ENCODE measurements around the gene ANKRD34B. TPM values are rescaled to one million over a fixed set of nuclear protein-coding genes. Genes with fewer than 3 reads are reported as not detected.

ANKRD34B gene
- total and polyA plus RNA-seq, 7 donors, result 0.01 to 0.08 TPM; not detected in 5

DNA sequence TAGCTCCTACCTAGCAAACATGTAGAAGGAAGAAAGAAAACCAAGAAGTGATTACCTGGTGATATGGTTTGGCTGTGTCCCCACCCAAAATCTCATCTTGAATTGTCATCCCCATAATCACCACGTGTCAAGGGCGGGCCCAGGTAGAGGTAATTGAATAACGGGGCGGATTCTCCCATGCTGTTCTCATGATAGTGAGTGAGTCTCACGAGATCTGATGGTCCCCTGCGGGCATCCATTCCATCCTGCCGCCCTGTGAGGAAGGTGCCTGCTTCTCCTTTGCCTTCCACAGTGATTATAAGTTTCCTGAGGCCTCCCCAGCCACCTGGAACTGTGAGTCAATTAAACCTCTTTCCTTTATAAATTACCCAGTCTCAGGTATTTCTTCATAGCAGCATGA is 27.4 kb upstream of the ANKRD34B start:
- Histone ChIP-seq H3K27me3 (ENCODE audit: insufficient read depth in 3 of 3, low read length in 2 of 3) (no peaks in the 10 kb centered on the region), H3K27ac (no peak overlapping the region), H3K4me3 (no peak overlapping the region), H3K4me1 (no peaks in the 10 kb centered on the region), H3K36me3 (ENCODE audit: insufficient read depth in 1 of 2, low read depth in 1 of 2) (no peaks in the 10 kb centered on the region), H3K9me3 (no peaks in the 10 kb centered on the region)
- no peak for ATAC-seq
- no peak for TF ChIP-seq CTCF (IDR thresholded peaks at IDR 0.05)
- DNase-seq, result no peak
- WGBS, 3 donors, result 60 to 71% (median 63%) methylated on average over 7 of the region's 7 CpGs
- intact Hi-C loops (cut with DNase I), result no loop called here

GRCh38 chr5:80594810-80595209 is 24.7 kb upstream of the ANKRD34B start:
- intact Hi-C loops (cut with DNase I), result no loop called here
- Histone ChIP-seq H3K27ac (no peak overlapping the region), H3K4me3 (no peak overlapping the region), H3K36me3 (ENCODE audit: insufficient read depth in 1 of 2, low read depth in 1 of 2) (no peaks in the 10 kb centered on the region), H3K9me3 (no peaks in the 10 kb centered on the region), H3K4me1 (no peaks in the 10 kb centered on the region), H3K27me3 (ENCODE audit: insufficient read depth in 3 of 3, low read length in 2 of 3) (no peaks in the 10 kb centered on the region)
- no peak for TF ChIP-seq CTCF (IDR thresholded peaks at IDR 0.05)
- no peak for DNase-seq
- no peak for ATAC-seq
- WGBS, 3 donors, result 37 to 64% (median 46%) methylated on average over 2 of the region's 2 CpGs

GRCh38 chr5:80592761-80593160 is 22.7 kb upstream of the ANKRD34B start:
- Histone ChIP-seq H3K9me3 (no peaks in the 10 kb centered on the region), H3K27ac (no peak overlapping the region), H3K27me3 (ENCODE audit: insufficient read depth in 3 of 3, low read length in 2 of 3) (no peaks in the 10 kb centered on the region), H3K4me3 (no peak overlapping the region), H3K4me1 (no peaks in the 10 kb centered on the region), H3K36me3 (ENCODE audit: insufficient read depth in 1 of 2, low read depth in 1 of 2) (no peaks in the 10 kb centered on the region)
- ATAC-seq (no peak), DNase-seq (no peak)
- WGBS, 3 donors, result 61 to 77% (median 65%) methylated on average over 2 of the region's 2 CpGs
- intact Hi-C loops (cut with DNase I), result no loop called here
- TF ChIP-seq CTCF (IDR thresholded peaks at IDR 0.05), result no peak

GRCh38 chr5:80592105-80592504 is 22.0 kb upstream of the ANKRD34B start:
- Histone ChIP-seq H3K27ac (no peak overlapping the region), H3K27me3 (ENCODE audit: insufficient read depth in 3 of 3, low read length in 2 of 3) (no peaks in the 10 kb centered on the region), H3K4me1 (no peaks in the 10 kb centered on the region), H3K4me3 (no peak overlapping the region), H3K9me3 (no peaks in the 10 kb centered on the region), H3K36me3 (ENCODE audit: insufficient read depth in 1 of 2, low read depth in 1 of 2) (no peaks in the 10 kb centered on the region)
- WGBS, 3 donors, result 68 to 84% (median 72%) methylated on average over 1 of the region's 1 CpG
- intact Hi-C loops (cut with DNase I), result no loop called here
- ATAC-seq (no peak), DNase-seq (no peak)
- no peak for TF ChIP-seq CTCF (IDR thresholded peaks at IDR 0.05)

- no peak for TF ChIP-seq CTCF (IDR thresholded peaks at IDR 0.05)
- H3K27ac ChIP-seq, result no peak overlapping the region
- ATAC-seq (no peak), DNase-seq (no peak)
- H3K4me3 ChIP-seq, result no peak overlapping the region
- 80 to 87% (median 82%) methylated on average over 3 of the region's 3 CpGs for WGBS, 3 donors
- no peaks in the 10 kb centered on the region for H3K4me1 ChIP-seq
- intact Hi-C loops (cut with DNase I), result no loop called here
- H3K9me3 ChIP-seq, result no peaks in the 10 kb centered on the region
- no peaks in the 10 kb centered on the region for H3K27me3 ChIP-seq (ENCODE audit: insufficient read depth in 3 of 3, low read length in 2 of 3)
- H3K36me3 ChIP-seq (ENCODE audit: insufficient read depth in 1 of 2, low read depth in 1 of 2), result no peaks in the 10 kb centered on the region
These were observed 21.3 kb upstream of the ANKRD34B start for GRCh38 chr5:80591352-80591751.

All from psoas muscle (tissue), 8 donors.